RWPE2 (cell line): Measurements from ENCODE around the gene PRDM5.

Experiments
- ATAC-seq: fragments of 200-7000 bp; cut with Tn5 transposase; 3 replicates; pipeline ENCODE4 v1.9.1; 2021; ENCODE audit warnings: low read depth
- DNase-seq: peaks from one replicate; pipeline ENCODE4 v3.0.0-alpha.2; 2020; ENCODE audit warnings: low spot score
- H3K27ac ChIP-seq: fragments of 450-650 bp; 2 replicates; pipeline ENCODE4 v1.5.1; 2017; ENCODE audit warnings: mild to moderate bottlenecking; ENCODE audit not compliant: poor library complexity, severe bottlenecking
- H3K27me3 ChIP-seq: fragments of 250-450 bp; sonication (Bioruptor Pico); 2 replicates; pipeline ENCODE4 v1.5.1; 2021; ENCODE audit warnings: mild to moderate bottlenecking, moderate library complexity; ENCODE audit not compliant: insufficient read depth, poor library complexity, severe bottlenecking
- H3K36me3 ChIP-seq: fragments of 250-450 bp; sonication (Bioruptor Pico); 2 replicates; pipeline ENCODE4 v1.5.1; 2020; ENCODE audit warnings: low read depth, mild to moderate bottlenecking, moderate library complexity
- H3K4me1 ChIP-seq: fragments of 250-450 bp; sonication (Bioruptor Pico); 2 replicates; pipeline ENCODE4 v1.5.1; 2021; ENCODE audit warnings: mild to moderate bottlenecking, moderate library complexity; ENCODE audit not compliant: insufficient read depth, poor library complexity, severe bottlenecking
- H3K4me3 ChIP-seq: fragments of 250-450 bp; sonication (Bioruptor Pico); 2 replicates; pipeline ENCODE4 v1.5.1; 2021; ENCODE audit warnings: mild to moderate bottlenecking, moderate library complexity; ENCODE audit not compliant: severe bottlenecking
- H3K9me3 ChIP-seq: fragments of 250-450 bp; sonication (Bioruptor Pico); 2 replicates; pipeline ENCODE4 v1.5.1; 2021; ENCODE audit warnings: mild to moderate bottlenecking, moderate library complexity; ENCODE audit not compliant: severe bottlenecking
- CTCF ChIP-seq: fragments of 450-650 bp; IDR thresholded peaks from one replicate; pipeline ENCODE4 v1.5.1; 2017; ENCODE audit warnings: mild to moderate bottlenecking, moderate library complexity; ENCODE audit not compliant: poor library complexity, severe bottlenecking

The PRDM5 gene

GRCh38 chr4:120881846-120882245 lies 40.7 kb downstream of the PRDM5 start:
- Histone ChIP-seq H3K27ac (no peak overlapping the region), H3K4me3 (no peak overlapping the region), H3K36me3 (no peaks in the 10 kb centered on the region), H3K27me3 (no peaks in the 10 kb centered on the region), H3K4me1 (no peaks in the 10 kb centered on the region), H3K9me3 (peaks cover 2% of the 10 kb centered on the region)
- TF ChIP-seq CTCF = no peak
- DNase-seq = no peak
- ATAC-seq = no peak

- ATAC-seq (no peak), DNase-seq (no peak)
- Histone ChIP-seq H3K9me3 (peaks cover 2% of the 10 kb centered on the region), H3K4me1 (no peaks in the 10 kb centered on the region), H3K27ac (no peak overlapping the region), H3K36me3 (no peaks in the 10 kb centered on the region), H3K27me3 (no peaks in the 10 kb centered on the region), H3K4me3 (no peak overlapping the region)
- TF ChIP-seq CTCF = no peak
Observed at GRCh38 chr4:120881351-120881750, 41.2 kb downstream of the PRDM5 start.

GRCh38 chr4:120877021-120877420 lies 45.5 kb downstream of the PRDM5 start:
- ATAC-seq = no peak
- no peaks in the 10 kb centered on the region for H3K36me3 ChIP-seq
- peaks cover 2% of the 10 kb centered on the region for H3K9me3 ChIP-seq
- TF ChIP-seq CTCF = no peak
- H3K4me3 ChIP-seq = no peak overlapping the region
- no peaks in the 10 kb centered on the region for H3K4me1 ChIP-seq
- no peak overlapping the region for H3K27ac ChIP-seq
- DNase-seq = no peak
- H3K27me3 ChIP-seq = no peaks in the 10 kb centered on the region

- TF ChIP-seq CTCF = no peak
- H3K9me3 ChIP-seq = no peaks in the 10 kb centered on the region
- no peak overlapping the region for H3K27ac ChIP-seq
- no peak overlapping the region for H3K4me3 ChIP-seq
- H3K36me3 ChIP-seq = no peaks in the 10 kb centered on the region
- DNase-seq (no peak), ATAC-seq (no peak)
- H3K27me3 ChIP-seq = no peaks in the 10 kb centered on the region
- H3K4me1 ChIP-seq = no peaks in the 10 kb centered on the region
Observed at GRCh38 chr4:120874792-120875774, 47.4 kb downstream of the PRDM5 start.

- H3K27me3 ChIP-seq = no peaks in the 10 kb centered on the region
Observed at GRCh38 chr4:120873554-120873953, 49.0 kb downstream of the PRDM5 start.

More at GRCh38 chr4:120873554-120873953, 49.0 kb downstream of the PRDM5 start:
- H3K4me1 ChIP-seq = no peaks in the 10 kb centered on the region
- H3K36me3 ChIP-seq = no peaks in the 10 kb centered on the region
- H3K9me3 ChIP-seq = no peaks in the 10 kb centered on the region
- H3K4me3 ChIP-seq = no peak overlapping the region
- H3K27ac ChIP-seq = no peak overlapping the region
- ATAC-seq (no peak), DNase-seq (no peak)
- peak; percentile 28 for TF ChIP-seq CTCF
